PC-3 (cell line): ENCODE measurements around the gene CSTPP1. TPM values are rescaled to one million over a fixed set of nuclear protein-coding genes. Genes with fewer than 3 reads are reported as not detected.
"Not testable (repeated sequence)": the region's sequence is repeated elsewhere in the genome, so short reads cannot be mapped to it uniquely, and the experiment has no call there.

ENCODE experiments used
- ATAC-seq: fragments of 200-7000 bp; cut with Tn5 transposase; 2 replicates; pipeline ENCODE4 v1.9.1; 2020; ENCODE audit warnings: mild to moderate bottlenecking, moderate library complexity
- BruUV-seq: library from RNA; stranded (reverse); fragments of 400-500 nt; replicated peaks from 2 replicates; lab custom pipeline; 2021; lab: Mats Ljungman, UMichigan
- CTCF ChIA-PET: fragments of 300-600 bp; sonication (Branson Sonifier 250); formaldehyde crosslinking; loops from one replicate; lab custom pipeline; 2022; ENCODE audit warnings: antibody characterized with exemption; lab: Charles Lee
- POLR2A ChIA-PET: fragments of 300-600 bp; sonication (Branson Sonifier 250); formaldehyde crosslinking; loops from one replicate; lab custom pipeline; 2022; ENCODE audit warnings: antibody characterized with exemption; ENCODE audit not compliant: unreplicated experiment; lab: Charles Lee
- DNase-seq: peaks from one replicate; pipeline ENCODE4 v3.0.0-alpha.2; 2015
- H2AFZ ChIP-seq: fragments of 300-600 bp; sonication (generic); 2 replicates; pipeline ENCODE4 v1.6.0; 2016; ENCODE audit warnings: antibody characterized with exemption, low read length
- H3F3A ChIP-seq: fragments of 300-600 bp; sonication (generic); one replicate; pipeline ENCODE4 v1.6.0; 2017; ENCODE audit warnings: antibody characterized with exemption, low read length, control low read depth, mild to moderate bottlenecking; ENCODE audit not compliant: unreplicated experiment
- H3K27ac ChIP-seq: fragments of 300-600 bp; sonication (generic); 2 replicates; pipeline ENCODE4 v1.5.1; 2016; ENCODE audit warnings: mild to moderate bottlenecking, low read length
- H3K27me3 ChIP-seq: fragments of 300-600 bp; sonication (generic); 2 replicates; pipeline ENCODE4 v1.6.1; 2016; ENCODE audit warnings: low read length, mixed read lengths
- H3K36me3 ChIP-seq: fragments of 300-600 bp; sonication (generic); 2 replicates; pipeline ENCODE4 v1.6.1; 2016; ENCODE audit warnings: low read depth, mixed run types, low read length, mixed read lengths
- H3K4me1 ChIP-seq: fragments of 300-600 bp; sonication (generic); 2 replicates; pipeline ENCODE4 v1.5.1; 2016; ENCODE audit warnings: low read length; ENCODE audit not compliant: insufficient read depth
- H3K4me2 ChIP-seq: fragments of 300-600 bp; sonication (generic); 2 replicates; pipeline ENCODE4 v1.6.0; 2016; ENCODE audit warnings: low read length
- H3K4me3 ChIP-seq: fragments of 300-600 bp; sonication (generic); 2 replicates; pipeline ENCODE4 v1.5.1; 2016; ENCODE audit warnings: mild to moderate bottlenecking, low read length, mixed read lengths
- H3K79me2 ChIP-seq: fragments of 300-600 bp; sonication (generic); 2 replicates; pipeline ENCODE4 v1.6.1; 2017; ENCODE audit warnings: low read length, mixed read lengths
- H3K9ac ChIP-seq: fragments of 300-600 bp; sonication (generic); 2 replicates; pipeline ENCODE4 v1.6.0; 2016; ENCODE audit warnings: mild to moderate bottlenecking, low read length
- H3K9me2 ChIP-seq: fragments of 300-600 bp; sonication (generic); replicated peaks from 2 replicates; pipeline ENCODE4 v1.6.1; 2016; ENCODE audit warnings: mixed run types, low read length, mixed read lengths
- H3K9me3 ChIP-seq: fragments of 300-600 bp; sonication (generic); 2 replicates; pipeline ENCODE4 v1.6.1; 2016; ENCODE audit warnings: low read length, mixed read lengths
- H4K20me1 ChIP-seq: fragments of 300-600 bp; sonication (generic); 2 replicates; pipeline ENCODE4 v1.6.1; 2016; ENCODE audit warnings: low read length, mixed read lengths
- EZH2 ChIP-seq: fragments of 300-600 bp; sonication (generic); IDR thresholded peaks from one replicate; pipeline ENCODE4 v1.6.1; 2017; ENCODE audit warnings: antibody characterized with exemption, mild to moderate bottlenecking, low read length; ENCODE audit not compliant: unreplicated experiment
- EZH2phosphoT487 ChIP-seq: fragments of 300-600 bp; sonication (generic); IDR thresholded peaks from 2 replicates; pipeline ENCODE4 v1.6.1; 2018; ENCODE audit warnings: mild to moderate bottlenecking, antibody characterized with exemption, low read length, borderline replicate concordance
- intact Hi-C: fragments of 100-400 bp; cut with micrococcal nuclease; formaldehyde crosslinking; loops from 2 replicates; pipeline ENCODE4 v1.9.0; 2023
- total RNA-seq: library from RNA; depleted of rRNA; stranded (reverse); fragments of >200 nt; gene quantifications from 2 replicates; pipeline ENCODE4 v1.2.3, GENCODE V29; 2014
- TF ChIP-seq, protein P1 (sequence below): fragments of 300-600 bp; sonication (generic); conservative IDR thresholded peaks from 2 replicates; pipeline ENCODE4 v1.5.1; 2017; ENCODE audit warnings: antibody characterized with exemption, low read depth, mild to moderate bottlenecking, low read length

The CSTPP1 gene
- total RNA-seq, 1 experiment from 2014 or later, result 21.7 TPM

DNA sequence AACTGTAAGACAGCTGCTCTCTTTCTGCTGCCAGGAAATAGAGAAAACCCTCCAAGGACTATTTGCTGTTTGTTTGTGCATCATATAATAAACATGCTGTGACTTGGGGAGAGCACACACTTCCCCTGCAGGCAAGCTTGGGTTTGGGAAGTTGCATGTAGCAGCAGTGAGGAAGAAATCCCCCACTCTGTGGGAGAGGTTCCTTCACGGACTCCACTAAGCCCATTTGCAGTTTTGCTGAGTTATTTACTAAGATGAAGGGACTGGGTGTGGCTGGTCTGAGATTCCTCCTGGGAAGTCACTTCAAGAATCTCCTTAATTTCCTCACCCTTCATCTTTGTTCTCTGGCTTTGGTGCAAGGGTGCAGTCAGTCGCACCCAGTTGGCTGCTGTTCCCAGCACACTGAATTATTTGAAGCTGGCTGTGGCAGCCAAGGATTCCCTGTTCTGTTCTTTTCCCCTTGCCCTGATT lies 135.3 kb downstream of the CSTPP1 start:
- H4K20me1 ChIP-seq, result no peaks in the 10 kb centered on the region
- no peaks in the 10 kb centered on the region for H3K9me2 ChIP-seq
- BruUV-seq, result no TSS peak
- no peak overlapping the region for H3K4me3 ChIP-seq
- no peak overlapping the region for H3K27ac ChIP-seq
- H3K9me3 ChIP-seq, result no peaks in the 10 kb centered on the region
- CTCF ChIA-PET, result no interaction called here
- H3K4me1 ChIP-seq, result peaks cover 6% of the 10 kb centered on the region
- intact Hi-C loops, result no loop called here
- no peak overlapping the region for H3K9ac ChIP-seq
- POLR2A ChIA-PET, result no interaction called here
- ATAC-seq (no peak), DNase-seq (no peak)
- TF ChIP-seq EZH2 (no peak), EZH2phosphoT487 (no peak)
- TF ChIP-seq, protein P1, sequence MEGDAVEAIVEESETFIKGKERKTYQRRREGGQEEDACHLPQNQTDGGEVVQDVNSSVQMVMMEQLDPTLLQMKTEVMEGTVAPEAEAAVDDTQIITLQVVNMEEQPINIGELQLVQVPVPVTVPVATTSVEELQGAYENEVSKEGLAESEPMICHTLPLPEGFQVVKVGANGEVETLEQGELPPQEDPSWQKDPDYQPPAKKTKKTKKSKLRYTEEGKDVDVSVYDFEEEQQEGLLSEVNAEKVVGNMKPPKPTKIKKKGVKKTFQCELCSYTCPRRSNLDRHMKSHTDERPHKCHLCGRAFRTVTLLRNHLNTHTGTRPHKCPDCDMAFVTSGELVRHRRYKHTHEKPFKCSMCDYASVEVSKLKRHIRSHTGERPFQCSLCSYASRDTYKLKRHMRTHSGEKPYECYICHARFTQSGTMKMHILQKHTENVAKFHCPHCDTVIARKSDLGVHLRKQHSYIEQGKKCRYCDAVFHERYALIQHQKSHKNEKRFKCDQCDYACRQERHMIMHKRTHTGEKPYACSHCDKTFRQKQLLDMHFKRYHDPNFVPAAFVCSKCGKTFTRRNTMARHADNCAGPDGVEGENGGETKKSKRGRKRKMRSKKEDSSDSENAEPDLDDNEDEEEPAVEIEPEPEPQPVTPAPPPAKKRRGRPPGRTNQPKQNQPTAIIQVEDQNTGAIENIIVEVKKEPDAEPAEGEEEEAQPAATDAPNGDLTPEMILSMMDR, result no peak
- H3K36me3 ChIP-seq, result no peaks in the 10 kb centered on the region
- no peaks in the 10 kb centered on the region for H3K27me3 ChIP-seq
- H3K79me2 ChIP-seq, result no peaks in the 10 kb centered on the region
- no peak overlapping the region for H2AFZ ChIP-seq
- H3F3A ChIP-seq, result no peaks in the 10 kb centered on the region
- no peak overlapping the region for H3K4me2 ChIP-seq

DNA sequence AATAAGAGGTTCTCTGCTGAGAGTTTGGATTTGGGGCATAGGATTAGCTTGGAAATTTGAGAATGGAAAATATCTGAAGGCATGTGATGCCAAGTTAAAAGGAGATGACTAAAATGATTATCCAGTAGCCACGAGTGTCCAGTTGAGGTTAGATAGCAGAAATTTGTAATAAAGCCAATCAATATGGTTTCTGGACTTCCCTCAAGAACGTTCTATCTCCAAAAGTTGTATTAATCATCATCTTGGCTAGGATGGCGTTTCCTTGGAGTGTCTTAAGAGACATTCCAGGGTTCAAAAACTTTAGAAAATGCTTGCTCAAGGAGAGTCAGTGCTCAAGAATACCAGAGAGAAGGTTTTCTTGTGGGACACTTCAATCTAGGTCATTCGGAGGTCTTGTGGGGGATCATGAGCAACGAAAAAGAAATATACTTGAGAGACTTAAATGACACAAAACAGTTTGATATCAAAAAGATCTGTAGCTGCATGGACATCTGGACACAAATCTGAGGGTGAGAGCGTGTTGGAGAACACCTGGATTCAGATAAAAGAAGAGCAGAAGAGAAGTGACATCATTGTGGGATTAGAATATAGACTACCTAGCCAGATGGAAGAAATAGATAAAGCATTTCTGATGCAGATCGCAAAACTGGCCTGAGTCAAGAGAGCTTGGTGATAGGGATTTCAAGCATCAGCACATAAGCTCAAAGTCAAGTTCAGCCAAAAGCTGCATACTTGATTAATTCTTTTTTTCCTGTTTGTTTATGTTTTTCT lies 142.4 kb downstream of the CSTPP1 start:
- ChIA-PET CTCF (no interaction called here), POLR2A (no interaction called here)
- Histone ChIP-seq H3K36me3 (no peaks in the 10 kb centered on the region), H4K20me1 (no peaks in the 10 kb centered on the region), H3K4me1 (no peaks in the 10 kb centered on the region), H3K4me3 (no peak overlapping the region), H3K4me2 (no peak overlapping the region), H3F3A (no peaks in the 10 kb centered on the region), H3K9ac (no peak overlapping the region), H3K9me3 (no peaks in the 10 kb centered on the region), H2AFZ (no peak overlapping the region), H3K27ac (no peak overlapping the region), H3K27me3 (no peaks in the 10 kb centered on the region), H3K79me2 (no peaks in the 10 kb centered on the region), H3K9me2 (no peaks in the 10 kb centered on the region)
- intact Hi-C loops, result no loop called here
- BruUV-seq, result no TSS peak
- no peak for ATAC-seq
- TF ChIP-seq EZH2 (no peak), EZH2phosphoT487 (no peak)
- TF ChIP-seq, protein P1, result no peak
- no peak for DNase-seq

DNA sequence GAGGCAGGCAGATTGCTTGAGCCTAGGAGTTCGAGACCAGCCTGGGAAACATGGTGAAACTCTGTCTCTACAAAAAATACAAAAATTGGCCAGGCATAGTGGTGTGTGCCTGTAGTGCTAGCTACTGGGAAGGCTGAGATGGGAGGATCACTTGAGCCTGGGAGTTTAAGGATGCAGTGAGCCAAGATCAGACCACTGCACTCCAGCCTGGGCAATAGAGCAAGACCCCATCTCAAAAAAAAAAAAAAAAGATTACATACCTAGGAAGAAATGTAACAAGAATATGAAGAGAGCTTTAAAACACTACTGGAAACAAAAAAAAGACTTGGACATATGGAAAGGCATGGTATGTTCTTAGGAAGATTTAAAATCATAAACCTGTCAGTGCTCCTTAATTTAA lies 144.2 kb downstream of the CSTPP1 start:
- H3F3A ChIP-seq, H3K27ac ChIP-seq, H3K79me2 ChIP-seq, H2AFZ ChIP-seq, H3K9ac ChIP-seq, DNase-seq, intact Hi-C loops, H3K27me3 ChIP-seq, ATAC-seq, H3K4me2 ChIP-seq, H3K4me3 ChIP-seq, POLR2A ChIA-PET, H3K36me3 ChIP-seq, H3K9me3 ChIP-seq, H3K9me2 ChIP-seq, CTCF ChIA-PET, BruUV-seq, H3K4me1 ChIP-seq, H4K20me1 ChIP-seq: not testable (repeated sequence)
